IMR-90 (cell line): ENCODE data around the gene TBC1D22A. TPM values are rescaled to one million over a fixed set of nuclear protein-coding genes. Genes with fewer than 3 reads are reported as not detected.

Experiments used
- ATAC-seq: fragments of 200-7000 bp; cut with Tn5 transposase; 2 replicates; pipeline ENCODE4 v1.9.1; 2020; ENCODE audit warnings: low read depth, mild to moderate bottlenecking, moderate library complexity
- BruUV-seq: library from RNA; stranded (reverse); fragments of 400-500 nt; replicated peaks from 2 replicates; lab custom pipeline; 2021; lab: Mats Ljungman, UMichigan
- CTCF ChIA-PET: fragments of 300-600 bp; formaldehyde crosslinking; extraction: SDS; loops from one replicate; lab custom pipeline; 2021; ENCODE audit warnings: antibody characterized with exemption; lab: Yijun Ruan, JAX
- POLR2A ChIA-PET: fragments of 300-600 bp; sonication (Branson Sonifier 250); formaldehyde crosslinking; loops from one replicate; lab custom pipeline; 2022; ENCODE audit warnings: antibody characterized with exemption; ENCODE audit not compliant: unreplicated experiment; lab: Charles Lee
- DNase-seq: peaks from one replicate; pipeline ENCODE4 v3.0.0; 2013
- H2AFZ ChIP-seq: replicated peaks from 2 replicates; pipeline ENCODE3; 2013; ENCODE audit warnings: low read length, mild to moderate bottlenecking; ENCODE audit not compliant: poor library complexity
- H2AK5ac ChIP-seq: 2 replicates; pipeline ENCODE4 v1.6.1; 2013; ENCODE audit warnings: low read depth, low read length, inconsistent platforms
- H2AK9ac ChIP-seq: replicated peaks from 2 replicates; pipeline ENCODE3; 2013; ENCODE audit warnings: mild to moderate bottlenecking, low read depth, low read length, moderate library complexity; ENCODE audit not compliant: poor library complexity
- H2BK120ac ChIP-seq: 2 replicates; pipeline ENCODE4 v1.6.1; 2013; ENCODE audit warnings: low read depth, low read length, inconsistent platforms
- H2BK15ac ChIP-seq: 3 replicates; pipeline ENCODE4 v1.6.1; 2013; ENCODE audit warnings: low read depth, low read length, inconsistent platforms
- H2BK20ac ChIP-seq: 2 replicates; pipeline ENCODE4 v1.6.1; 2013; ENCODE audit warnings: low read depth, mild to moderate bottlenecking, inconsistent platforms, low read length, moderate library complexity
- H2BK5ac ChIP-seq: 2 replicates; pipeline ENCODE4 v1.6.1; 2013; ENCODE audit warnings: mild to moderate bottlenecking, low read depth, low read length, inconsistent platforms; ENCODE audit not compliant: poor library complexity, severe bottlenecking
- H3K14ac ChIP-seq: replicated peaks from 2 replicates; pipeline ENCODE4 v1.6.1; 2013; ENCODE audit warnings: low read depth, low read length, inconsistent platforms
- H3K18ac ChIP-seq: 2 replicates; pipeline ENCODE4 v1.6.1; 2013; ENCODE audit warnings: low read depth, low read length, control low read depth
- H3K23ac ChIP-seq: 2 replicates; pipeline ENCODE4 v1.6.1; 2013; ENCODE audit warnings: low read depth, low read length, inconsistent platforms
- H3K27ac ChIP-seq: 2 replicates; pipeline ENCODE4 v1.5.1; 2013; ENCODE audit warnings: mild to moderate bottlenecking, control low read depth, low read length; ENCODE audit not compliant: insufficient read depth
- H3K27me3 ChIP-seq: 2 replicates; pipeline ENCODE4 v1.6.1; 2013; ENCODE audit warnings: low read length; ENCODE audit not compliant: control insufficient read depth, insufficient read depth
- H3K36me3 ChIP-seq: 2 replicates; pipeline ENCODE4 v1.6.1; 2013; ENCODE audit warnings: low read length, mixed read lengths; ENCODE audit not compliant: control insufficient read depth, insufficient read depth
- H3K4ac ChIP-seq: 2 replicates; pipeline ENCODE4 v1.6.1; 2013; ENCODE audit warnings: low read depth, low read length, inconsistent platforms
- H3K4me1 ChIP-seq: 2 replicates; pipeline ENCODE4 v1.6.1; 2013; ENCODE audit warnings: low read length, mixed read lengths; ENCODE audit not compliant: control insufficient read depth, insufficient read depth
- H3K4me2 ChIP-seq: 2 replicates; pipeline ENCODE4 v1.6.1; 2013; ENCODE audit warnings: low read depth, mild to moderate bottlenecking, control low read depth, low read length, moderate library complexity
- H3K4me3 ChIP-seq: 2 replicates; pipeline ENCODE4 v1.5.1; 2013; ENCODE audit warnings: low read depth, mild to moderate bottlenecking, control low read depth, low read length, moderate library complexity; ENCODE audit not compliant: insufficient read depth
- H3K56ac ChIP-seq: 2 replicates; pipeline ENCODE4 v1.6.1; 2013; ENCODE audit warnings: low read length, inconsistent platforms; ENCODE audit not compliant: insufficient read depth; ENCODE audit errors: extremely low read depth
- H3K79me1 ChIP-seq, 2 experiments: 2 replicates each; pipeline ENCODE4 v1.6.1; 2013; ENCODE audit warnings: low read length in 2 of 2, inconsistent platforms in 1 of 2, low read depth in 1 of 2
- H3K9ac ChIP-seq: 2 replicates; pipeline ENCODE4 v1.6.1; 2013; ENCODE audit warnings: low read depth, low read length, control low read depth
- H3K9me1 ChIP-seq: 2 replicates; pipeline ENCODE4 v1.6.1; 2013; ENCODE audit warnings: low read length, inconsistent platforms; ENCODE audit not compliant: insufficient read depth
- H3K9me3 ChIP-seq: 2 replicates; pipeline ENCODE4 v1.6.1; 2013; ENCODE audit warnings: low read length; ENCODE audit not compliant: control insufficient read depth, insufficient read depth
- H4K20me1 ChIP-seq: 2 replicates; pipeline ENCODE4 v1.6.1; 2013; ENCODE audit warnings: low read length, inconsistent platforms; ENCODE audit not compliant: insufficient read depth
- H4K5ac ChIP-seq: 2 replicates; pipeline ENCODE4 v1.6.1; 2013; ENCODE audit warnings: mild to moderate bottlenecking, low read depth, low read length, control low read depth
- H4K8ac ChIP-seq, 2 experiments: 2 replicates each; pipeline ENCODE4 v1.6.1; 2013; ENCODE audit warnings: low read depth in 2 of 2, low read length in 2 of 2, control low read depth in 1 of 2, inconsistent platforms in 1 of 2
- H4K91ac ChIP-seq: 2 replicates; pipeline ENCODE4 v1.6.1; 2013; ENCODE audit warnings: low read depth, low read length, inconsistent platforms; ENCODE audit not compliant: insufficient read depth
- BHLHE40 ChIP-seq: fragments of 150-350 bp; IDR thresholded peaks from 2 replicates; pipeline ENCODE4 v1.6.1; 2016; ENCODE audit warnings: mild to moderate bottlenecking, low read depth, low read length
- CEBPB ChIP-seq: IDR thresholded peaks from 2 replicates; pipeline ENCODE4 v1.6.1; 2012; ENCODE audit warnings: low read depth, low read length, improper control_type of control experiment
- CHD1 ChIP-seq: IDR thresholded peaks from 2 replicates; pipeline ENCODE4 v1.6.1; 2012; ENCODE audit warnings: low read depth, low read length, improper control_type of control experiment
- CTCF ChIP-seq: conservative IDR thresholded peaks from 2 replicates; pipeline ENCODE4 v1.5.1; 2012; ENCODE audit warnings: mild to moderate bottlenecking, low read depth, low read length, improper control_type of control experiment
- ELK1 ChIP-seq: fragments of 150-350 bp; IDR thresholded peaks from 2 replicates; pipeline ENCODE4 v1.6.1; 2016; ENCODE audit warnings: low read depth, mild to moderate bottlenecking, low read length, moderate library complexity, borderline replicate concordance
- FOS ChIP-seq: fragments of 150-350 bp; IDR thresholded peaks from 2 replicates; pipeline ENCODE4 v1.6.1; 2016; ENCODE audit warnings: low read depth, low read length
- MAFK ChIP-seq: IDR thresholded peaks from 2 replicates; pipeline ENCODE4 v1.6.1; 2012; ENCODE audit warnings: low read depth, low read length, improper control_type of control experiment
- MAZ ChIP-seq: IDR thresholded peaks from 2 replicates; pipeline ENCODE4 v1.6.1; 2012; ENCODE audit warnings: low read depth, mild to moderate bottlenecking, low read length, improper control_type of control experiment, moderate library complexity, borderline replicate concordance
- MXI1 ChIP-seq: IDR thresholded peaks from 2 replicates; pipeline ENCODE4 v1.6.1; 2012; ENCODE audit warnings: low read depth, mild to moderate bottlenecking, low read length, moderate library complexity, borderline replicate concordance
- NFE2L2 ChIP-seq: fragments of 150-350 bp; IDR thresholded peaks from 2 replicates; pipeline ENCODE4 v1.6.1; 2016; ENCODE audit warnings: low read depth, mild to moderate bottlenecking, low read length
- POLR2A ChIP-seq: IDR thresholded peaks from 2 replicates; pipeline ENCODE4 v1.6.1; 2012; ENCODE audit warnings: mild to moderate bottlenecking, low read depth, low read length
- RAD21 ChIP-seq: IDR thresholded peaks from 2 replicates; pipeline ENCODE4 v1.6.1; 2012; ENCODE audit warnings: low read length, improper control_type of control experiment
- RCOR1 ChIP-seq: IDR thresholded peaks from 2 replicates; pipeline ENCODE4 v1.6.1; 2012; ENCODE audit warnings: mild to moderate bottlenecking, low read length, improper control_type of control experiment; ENCODE audit not compliant: insufficient replicate concordance
- RFX5 ChIP-seq: IDR thresholded peaks from 2 replicates; pipeline ENCODE4 v1.8.0; 2012; ENCODE audit warnings: low read depth, mild to moderate bottlenecking, low read length, moderate library complexity
- SMC3 ChIP-seq: fragments of 150-350 bp; IDR thresholded peaks from 2 replicates; pipeline ENCODE4 v1.6.1; 2016; ENCODE audit warnings: low read depth, mild to moderate bottlenecking, antibody characterized with exemption, low read length, moderate library complexity
- USF2 ChIP-seq: fragments of 150-350 bp; IDR thresholded peaks from 2 replicates; pipeline ENCODE4 v1.6.1; 2017; ENCODE audit warnings: mild to moderate bottlenecking, antibody characterized with exemption, low read length, low read depth
- WGBS, 2 experiments: methylation state at CpG; one replicate each; pipeline versions ENCODE4 v1.1.5 to v1.1.7; 2013; ENCODE audit warnings: missing lambda C conversion rate in 2 of 2; ENCODE audit not compliant: insufficient read length in 1 of 2; ENCODE audit errors: extremely low coverage in 2 of 2; 5-methylcytosine and 5-hydroxymethylcytosine counted together
- dilution Hi-C: fragments of 300-500 bp; cut with HindIII; formaldehyde crosslinking; loops from one replicate; pipeline ENCODE4 v1.14.3; 2018; ENCODE audit warnings: low sequenced_read_pairs; ENCODE audit not compliant: unreplicated experiment
- in situ Hi-C: fragments of 300-500 bp; cut with MboI; formaldehyde crosslinking; loops from 3 replicates; pipeline ENCODE4 v1.14.3; 2019; ENCODE audit warnings: low sequenced_read_pairs, inconsistent platforms, mixed read lengths
- intact Hi-C: fragments of 100-400 bp; cut with micrococcal nuclease; formaldehyde crosslinking; loops from 2 replicates; pipeline ENCODE4 v1.10.0; 2022
- polyA plus RNA-seq, 3 experiments: library from polyadenylated mRNA; depleted of rRNA; stranded (reverse); fragments of >200 nt; gene quantifications; 2 replicates each; pipeline ENCODE4 v1.2.3, GENCODE V29; 2012; ENCODE audit warnings: low replicate concordance in 1 of 3
- total RNA-seq: library from RNA; depleted of rRNA; stranded (reverse); fragments of >200 nt; gene quantifications from 2 replicates; pipeline ENCODE4 v1.2.3, GENCODE V29; 2012

TBC1D22A gene
- total and polyA plus RNA-seq, 2 of the 4 experiments (the other 2 are of a cell fraction) = 9.0 to 16.7 TPM

- no peak for DNase-seq
- H3K9me1 ChIP-seq = peaks cover 14% of the 10 kb centered on the region
- no peak overlapping the region for H3K27ac ChIP-seq
- H3K56ac ChIP-seq = no peak overlapping the region
- H3K14ac ChIP-seq = no peak overlapping the region
- ChIA-PET CTCF (no interaction called here), POLR2A (no interaction called here)
- H3K4ac ChIP-seq = no peak overlapping the region
- no peak overlapping the region for H2BK120ac ChIP-seq
- peaks cover 5% of the 10 kb centered on the region; the same call in 1 of the 2 replicates for H3K36me3 ChIP-seq
- no peaks in the 10 kb centered on the region; the same call in 1 of the 2 replicates for H4K20me1 ChIP-seq
- H3K9me3 ChIP-seq = no peaks in the 10 kb centered on the region
- dilution Hi-C loops = no loop called here
- ATAC-seq = no peak
- H2BK15ac ChIP-seq = no peak overlapping the region
- H2AFZ ChIP-seq = no peak overlapping the region
- H4K8ac ChIP-seq = no peak overlapping the region
- no peak overlapping the region for H3K23ac ChIP-seq
- no peak overlapping the region for H3K18ac ChIP-seq
- no peak overlapping the region for H2AK9ac ChIP-seq
- 90% methylated on average over 4 of the region's 18 CpGs; no CpG with 5 or more reads in 1 of the 2 experiments for WGBS, 2 experiments
- intact Hi-C loops = no loop called here
- H3K79me1 ChIP-seq = no peaks in the 10 kb centered on the region; a peak in 1 of 4 replicates
- H3K4me2 ChIP-seq = no peak overlapping the region
- H3K9ac ChIP-seq = no peak overlapping the region
- in situ Hi-C loops = no loop called here
- H2BK5ac ChIP-seq = no peak overlapping the region
- no TSS peak for BruUV-seq
- H4K91ac ChIP-seq = no peak overlapping the region
- no peaks in the 10 kb centered on the region for H3K27me3 ChIP-seq
- no peak overlapping the region for H2AK5ac ChIP-seq
- no peak overlapping the region for H4K5ac ChIP-seq
- peaks cover 5% of the 10 kb centered on the region; the same call in 1 of the 2 replicates for H3K4me1 ChIP-seq
- no peak overlapping the region for H3K4me3 ChIP-seq
- no peak overlapping the region for H2BK20ac ChIP-seq
- no peak for TF ChIP-seq FOS
- TF ChIP-seq RCOR1 = no peak
- no peak for TF ChIP-seq USF2
- TF ChIP-seq MXI1 = no peak
- TF ChIP-seq SMC3 = no peak
- no peak for TF ChIP-seq RFX5
- TF ChIP-seq BHLHE40 = no peak
- TF ChIP-seq MAZ = no peak
- no peak for TF ChIP-seq ELK1
- TF ChIP-seq CTCF = no peak
- TF ChIP-seq CHD1 = no peak
- no peak for TF ChIP-seq CEBPB
- TF ChIP-seq NFE2L2 = no peak
- TF ChIP-seq MAFK = no peak
- TF ChIP-seq POLR2A = no peak
- no peak for TF ChIP-seq RAD21
Measured at GRCh38 chr22:47160141-47160541, 397.7 kb downstream of the TBC1D22A start.
